GM13977 (cell line): ENCODE measurements around the gene AP4B1.

Experiments used
- DNase-seq: peaks from one replicate; pipeline ENCODE4 v3.0.0; 2012; ENCODE audit warnings: low spot score
- in situ Hi-C: fragments of 300-500 bp; cut with MboI; formaldehyde crosslinking; loops from one replicate; pipeline ENCODE4 v1.12.0; 2022; ENCODE audit warnings: low sequenced_read_pairs, low pct_unique_long_range_greater_than_20kb, mixed read lengths, inconsistent platforms; ENCODE audit not compliant: unreplicated experiment
- TF ChIP-seq, protein P1 (sequence below): IDR thresholded peaks from 2 replicates; pipeline ENCODE4 v1.5.1; 2012; ENCODE audit warnings: mild to moderate bottlenecking, control low read depth; ENCODE audit not compliant: insufficient read depth; ENCODE audit errors: extremely low read depth, missing control alignments

The AP4B1 gene

DNA sequence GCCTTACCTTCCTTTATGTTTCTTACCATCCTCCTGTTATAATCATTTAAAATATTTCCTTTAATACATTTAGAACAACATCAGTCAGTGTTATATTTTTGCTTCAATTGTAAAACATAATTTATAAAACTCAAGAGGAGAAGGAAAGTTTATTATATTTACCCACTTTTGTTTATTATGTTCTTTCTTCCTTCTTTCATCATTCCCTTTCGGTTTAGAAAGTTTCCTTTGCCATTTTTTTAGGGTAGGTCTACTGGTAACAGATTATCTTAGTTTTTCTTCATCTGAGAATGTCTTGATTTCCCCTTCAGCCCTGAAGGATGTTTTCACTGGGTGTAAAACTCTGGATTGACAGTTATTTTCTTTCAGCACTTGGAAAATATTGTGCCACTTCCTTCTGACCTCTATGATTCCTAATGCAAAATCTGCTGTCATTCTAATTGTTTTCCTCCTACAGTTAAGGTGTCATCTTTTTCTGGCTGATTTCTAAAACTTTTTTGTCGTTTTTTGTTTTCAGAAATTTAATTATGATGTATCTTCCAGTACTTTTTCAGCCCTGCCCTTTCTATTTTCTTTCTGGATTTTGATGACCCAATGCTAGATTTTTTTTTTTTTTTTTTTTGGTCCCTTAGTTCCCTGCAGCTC is 58.1 kb downstream of the AP4B1 start:
- in situ Hi-C loops, result no loop called here

More for the DNA sequence above, 58.1 kb downstream of the AP4B1 start:
- DNase-seq, result no peak
- TF ChIP-seq, protein P1, sequence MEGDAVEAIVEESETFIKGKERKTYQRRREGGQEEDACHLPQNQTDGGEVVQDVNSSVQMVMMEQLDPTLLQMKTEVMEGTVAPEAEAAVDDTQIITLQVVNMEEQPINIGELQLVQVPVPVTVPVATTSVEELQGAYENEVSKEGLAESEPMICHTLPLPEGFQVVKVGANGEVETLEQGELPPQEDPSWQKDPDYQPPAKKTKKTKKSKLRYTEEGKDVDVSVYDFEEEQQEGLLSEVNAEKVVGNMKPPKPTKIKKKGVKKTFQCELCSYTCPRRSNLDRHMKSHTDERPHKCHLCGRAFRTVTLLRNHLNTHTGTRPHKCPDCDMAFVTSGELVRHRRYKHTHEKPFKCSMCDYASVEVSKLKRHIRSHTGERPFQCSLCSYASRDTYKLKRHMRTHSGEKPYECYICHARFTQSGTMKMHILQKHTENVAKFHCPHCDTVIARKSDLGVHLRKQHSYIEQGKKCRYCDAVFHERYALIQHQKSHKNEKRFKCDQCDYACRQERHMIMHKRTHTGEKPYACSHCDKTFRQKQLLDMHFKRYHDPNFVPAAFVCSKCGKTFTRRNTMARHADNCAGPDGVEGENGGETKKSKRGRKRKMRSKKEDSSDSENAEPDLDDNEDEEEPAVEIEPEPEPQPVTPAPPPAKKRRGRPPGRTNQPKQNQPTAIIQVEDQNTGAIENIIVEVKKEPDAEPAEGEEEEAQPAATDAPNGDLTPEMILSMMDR, result no peak
